Liver (tissue), 9 donors: ENCODE measurements around the gene TMEM50B. TPM values are rescaled to one million over a fixed set of nuclear protein-coding genes. Genes with fewer than 3 reads are reported as not detected.

Experiments used
- DNase-seq: peaks from one replicate; pipeline ENCODE4 v3.0.0-alpha.2; 2017; ENCODE audit warnings: low spot score
- H3K27ac ChIP-seq, 2 donors: one replicate each; pipeline ENCODE4 v1.7.0; 2013; ENCODE audit warnings: inconsistent platforms in 2 of 2, low read length in 2 of 2, control low read depth in 1 of 2, low read depth in 1 of 2, mild to moderate bottlenecking in 1 of 2
- H3K27me3 ChIP-seq, 4 donors: one replicate each; pipeline versions ENCODE4 v1.6.1 to v1.7.0; 2013; ENCODE audit warnings: low read length in 3 of 4, inconsistent platforms in 1 of 4, mild to moderate bottlenecking in 1 of 4, moderate library complexity in 1 of 4; ENCODE audit not compliant: control insufficient read depth in 4 of 4, insufficient read depth in 4 of 4
- H3K36me3 ChIP-seq, 4 donors: one replicate each; pipeline versions ENCODE4 v1.6.1 to v1.7.0; 2013; ENCODE audit warnings: low read length in 3 of 4, mild to moderate bottlenecking in 3 of 4, low read depth in 1 of 4, moderate library complexity in 1 of 4; ENCODE audit not compliant: control insufficient read depth in 4 of 4, insufficient read depth in 3 of 4
- H3K4me1 ChIP-seq, 4 donors: one replicate each; pipeline versions ENCODE4 v1.6.1 to v1.7.0; 2013; ENCODE audit warnings: low read length in 3 of 4, mild to moderate bottlenecking in 3 of 4, moderate library complexity in 1 of 4; ENCODE audit not compliant: control insufficient read depth in 4 of 4, insufficient read depth in 4 of 4
- H3K4me3 ChIP-seq, 3 donors: one replicate each; pipeline versions ENCODE4 v1.6.1 to v1.7.0; 2013; ENCODE audit warnings: low read length in 3 of 3, control low read depth in 1 of 3, low read depth in 1 of 3, mild to moderate bottlenecking in 1 of 3
- H3K9ac ChIP-seq, 2 donors: one replicate each; pipeline ENCODE4 v1.7.0; 2013; ENCODE audit warnings: low read length in 2 of 2, mild to moderate bottlenecking in 2 of 2, moderate library complexity in 2 of 2, control low read depth in 1 of 2, low read depth in 1 of 2
- H3K9me3 ChIP-seq, 4 donors: one replicate each; pipeline versions ENCODE4 v1.6.1 to v1.7.0; 2013; ENCODE audit warnings: low read length in 3 of 4; ENCODE audit not compliant: control insufficient read depth in 4 of 4
- FOXA2 ChIP-seq: IDR thresholded peaks from 2 replicates; pipeline ENCODE4 v1.6.1; 2016; ENCODE audit warnings: antibody characterized with exemption
- GABPA ChIP-seq, 2 donors: IDR thresholded peaks in 1 of 2; conservative IDR thresholded peaks in 1 of 2; 2 replicates each; pipeline ENCODE4 v1.6.1; 2016; ENCODE audit warnings: antibody characterized with exemption in 2 of 2, mild to moderate bottlenecking in 1 of 2, moderate library complexity in 1 of 2
- HNF4A ChIP-seq, 2 donors: conservative IDR thresholded peaks; 2 replicates each; pipeline ENCODE4 v1.6.1; 2016; ENCODE audit warnings: antibody characterized with exemption in 2 of 2, mild to moderate bottlenecking in 2 of 2
- HNF4G ChIP-seq: IDR thresholded peaks from 2 replicates; pipeline ENCODE4 v1.6.1; 2016; ENCODE audit warnings: antibody characterized with exemption
- JUND ChIP-seq, 2 donors: IDR thresholded peaks; 2 replicates each; pipeline ENCODE4 v1.6.1; 2016; ENCODE audit warnings: antibody characterized with exemption in 2 of 2
- NR2F2 ChIP-seq: IDR thresholded peaks from 2 replicates; pipeline ENCODE4 v1.6.1; 2016; ENCODE audit warnings: antibody characterized with exemption
- RAD21 ChIP-seq, 2 donors: IDR thresholded peaks; 2 replicates each; pipeline ENCODE4 v1.6.1; 2016; ENCODE audit warnings: antibody characterized with exemption in 2 of 2, mild to moderate bottlenecking in 2 of 2
- RXRA ChIP-seq, 2 donors: IDR thresholded peaks; 2 replicates each; pipeline ENCODE4 v1.6.1; 2017 to 2018; ENCODE audit warnings: antibody characterized with exemption in 2 of 2, mild to moderate bottlenecking in 1 of 2
- SP1 ChIP-seq: IDR thresholded peaks from 2 replicates; pipeline ENCODE4 v1.6.1; 2018; ENCODE audit warnings: antibody characterized with exemption, mild to moderate bottlenecking
- TAF1 ChIP-seq: conservative IDR thresholded peaks from 2 replicates; pipeline ENCODE4 v1.6.1; 2016; ENCODE audit warnings: antibody characterized with exemption, mild to moderate bottlenecking
- YY1 ChIP-seq: IDR thresholded peaks from 2 replicates; pipeline ENCODE4 v1.6.1; 2016; ENCODE audit warnings: antibody characterized with exemption, mild to moderate bottlenecking
- WGBS: extraction: QIAGEN DNeasy Blood & Tissue Kit; methylation state at CpG from one replicate; pipeline ENCODE4 v1.1.7; 2013; 5-methylcytosine and 5-hydroxymethylcytosine counted together
- polyA plus RNA-seq, 2 donors: library from polyadenylated mRNA; stranded (reverse) in 1 of 2; unstranded in 1 of 2; fragments of 200-250 nt in 1 of 2; fragments of >200 nt in 1 of 2; fragmentation: Nextera tagmentation in 1 of 2; extraction: Ambion mirVana in 1 of 2; gene quantifications; one replicate each; pipeline versions ENCODE4 v1.2.1 to v1.2.3, GENCODE V29; 2013 to 2015
- total RNA-seq, 2 donors: library from RNA; depleted of rRNA; stranded (reverse); fragments of >200 nt; gene quantifications; one replicate each; pipeline ENCODE4 v1.2.3, GENCODE V29; 2014
- TF ChIP-seq, protein P1 (sequence below): IDR thresholded peaks from 2 replicates; pipeline ENCODE4 v1.6.1; 2016; ENCODE audit warnings: antibody characterized with exemption
- TF ChIP-seq, protein P2 (sequence below): IDR thresholded peaks from 2 replicates; pipeline ENCODE4 v1.6.1; 2016; ENCODE audit warnings: antibody characterized with exemption
- TF ChIP-seq, protein P3 (sequence below): IDR thresholded peaks from 2 replicates; pipeline ENCODE4 v1.6.1; 2016; ENCODE audit warnings: antibody characterized with exemption, mild to moderate bottlenecking
- TF ChIP-seq, protein P4 (sequence below): fragments of 150-350 bp; IDR thresholded peaks from 2 replicates; pipeline ENCODE4 v1.5.1; 2017; ENCODE audit warnings: improper control_type of control experiment, low read depth, low read length; ENCODE audit not compliant: missing input control
- TF ChIP-seq, protein P5 (sequence below): IDR thresholded peaks from 2 replicates; pipeline ENCODE4 v1.6.1; 2016; ENCODE audit warnings: antibody characterized with exemption
- donor health status: healthy.
- donor health status: healthy.
- donor health status: healthy.
- donor health status: healthy.
- donor health status: healthy.

The TMEM50B gene
- total and polyA plus RNA-seq, 4 donors = 11.8 to 31.8 (median 29.9) TPM

DNA sequence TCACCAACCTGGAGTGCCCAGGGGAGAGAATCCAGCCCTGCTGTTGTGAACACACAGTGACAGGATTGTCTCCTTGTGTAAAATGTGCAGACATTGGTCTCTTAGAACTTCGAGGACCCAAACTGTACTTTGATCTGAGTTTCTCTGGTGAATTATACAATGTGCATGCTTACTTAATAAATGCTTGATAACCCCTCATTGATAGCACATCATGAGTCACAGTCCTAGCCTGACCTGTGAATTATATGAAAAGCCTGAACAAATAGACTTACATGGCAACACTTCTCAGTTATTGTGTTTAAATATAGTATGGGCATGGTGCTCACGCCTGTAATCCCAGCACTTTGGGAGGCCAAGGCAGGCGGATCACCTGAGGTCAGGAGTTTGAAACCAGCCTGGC lies 53.9 kb downstream of the TMEM50B start:
- WGBS = 78% methylated on average over 3 of the region's 3 CpGs
- Histone ChIP-seq H3K9ac (no peak overlapping the region), H3K9me3 (no peaks in the 10 kb centered on the region), H3K27me3 (no peaks in the 10 kb centered on the region), H3K4me1 (peaks cover 0 to 3% (median 0%) of the 10 kb centered on the region in 4 donors), H3K36me3 (peaks cover 16 to 59% (median 44%) of the 10 kb centered on the region in 4 donors), H3K4me3 (no peak overlapping the region), H3K27ac (no peak overlapping the region)
- no peak for TF ChIP-seq RAD21 (IDR thresholded peaks at IDR 0.05)
- TF ChIP-seq, protein P1, sequence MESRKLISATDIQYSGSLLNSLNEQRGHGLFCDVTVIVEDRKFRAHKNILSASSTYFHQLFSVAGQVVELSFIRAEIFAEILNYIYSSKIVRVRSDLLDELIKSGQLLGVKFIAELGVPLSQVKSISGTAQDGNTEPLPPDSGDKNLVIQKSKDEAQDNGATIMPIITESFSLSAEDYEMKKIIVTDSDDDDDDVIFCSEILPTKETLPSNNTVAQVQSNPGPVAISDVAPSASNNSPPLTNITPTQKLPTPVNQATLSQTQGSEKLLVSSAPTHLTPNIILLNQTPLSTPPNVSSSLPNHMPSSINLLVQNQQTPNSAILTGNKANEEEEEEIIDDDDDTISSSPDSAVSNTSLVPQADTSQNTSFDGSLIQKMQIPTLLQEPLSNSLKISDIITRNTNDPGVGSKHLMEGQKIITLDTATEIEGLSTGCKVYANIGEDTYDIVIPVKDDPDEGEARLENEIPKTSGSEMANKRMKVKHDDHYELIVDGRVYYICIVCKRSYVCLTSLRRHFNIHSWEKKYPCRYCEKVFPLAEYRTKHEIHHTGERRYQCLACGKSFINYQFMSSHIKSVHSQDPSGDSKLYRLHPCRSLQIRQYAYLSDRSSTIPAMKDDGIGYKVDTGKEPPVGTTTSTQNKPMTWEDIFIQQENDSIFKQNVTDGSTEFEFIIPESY = no peak
- TF ChIP-seq, protein P2, sequence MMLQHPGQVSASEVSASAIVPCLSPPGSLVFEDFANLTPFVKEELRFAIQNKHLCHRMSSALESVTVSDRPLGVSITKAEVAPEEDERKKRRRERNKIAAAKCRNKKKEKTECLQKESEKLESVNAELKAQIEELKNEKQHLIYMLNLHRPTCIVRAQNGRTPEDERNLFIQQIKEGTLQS = no peak
- TF ChIP-seq, protein P3, sequence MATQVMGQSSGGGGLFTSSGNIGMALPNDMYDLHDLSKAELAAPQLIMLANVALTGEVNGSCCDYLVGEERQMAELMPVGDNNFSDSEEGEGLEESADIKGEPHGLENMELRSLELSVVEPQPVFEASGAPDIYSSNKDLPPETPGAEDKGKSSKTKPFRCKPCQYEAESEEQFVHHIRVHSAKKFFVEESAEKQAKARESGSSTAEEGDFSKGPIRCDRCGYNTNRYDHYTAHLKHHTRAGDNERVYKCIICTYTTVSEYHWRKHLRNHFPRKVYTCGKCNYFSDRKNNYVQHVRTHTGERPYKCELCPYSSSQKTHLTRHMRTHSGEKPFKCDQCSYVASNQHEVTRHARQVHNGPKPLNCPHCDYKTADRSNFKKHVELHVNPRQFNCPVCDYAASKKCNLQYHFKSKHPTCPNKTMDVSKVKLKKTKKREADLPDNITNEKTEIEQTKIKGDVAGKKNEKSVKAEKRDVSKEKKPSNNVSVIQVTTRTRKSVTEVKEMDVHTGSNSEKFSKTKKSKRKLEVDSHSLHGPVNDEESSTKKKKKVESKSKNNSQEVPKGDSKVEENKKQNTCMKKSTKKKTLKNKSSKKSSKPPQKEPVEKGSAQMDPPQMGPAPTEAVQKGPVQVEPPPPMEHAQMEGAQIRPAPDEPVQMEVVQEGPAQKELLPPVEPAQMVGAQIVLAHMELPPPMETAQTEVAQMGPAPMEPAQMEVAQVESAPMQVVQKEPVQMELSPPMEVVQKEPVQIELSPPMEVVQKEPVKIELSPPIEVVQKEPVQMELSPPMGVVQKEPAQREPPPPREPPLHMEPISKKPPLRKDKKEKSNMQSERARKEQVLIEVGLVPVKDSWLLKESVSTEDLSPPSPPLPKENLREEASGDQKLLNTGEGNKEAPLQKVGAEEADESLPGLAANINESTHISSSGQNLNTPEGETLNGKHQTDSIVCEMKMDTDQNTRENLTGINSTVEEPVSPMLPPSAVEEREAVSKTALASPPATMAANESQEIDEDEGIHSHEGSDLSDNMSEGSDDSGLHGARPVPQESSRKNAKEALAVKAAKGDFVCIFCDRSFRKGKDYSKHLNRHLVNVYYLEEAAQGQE = no peak
- no peak for TF ChIP-seq JUND (IDR thresholded peaks at IDR 0.05)
- TF ChIP-seq, protein P4, sequence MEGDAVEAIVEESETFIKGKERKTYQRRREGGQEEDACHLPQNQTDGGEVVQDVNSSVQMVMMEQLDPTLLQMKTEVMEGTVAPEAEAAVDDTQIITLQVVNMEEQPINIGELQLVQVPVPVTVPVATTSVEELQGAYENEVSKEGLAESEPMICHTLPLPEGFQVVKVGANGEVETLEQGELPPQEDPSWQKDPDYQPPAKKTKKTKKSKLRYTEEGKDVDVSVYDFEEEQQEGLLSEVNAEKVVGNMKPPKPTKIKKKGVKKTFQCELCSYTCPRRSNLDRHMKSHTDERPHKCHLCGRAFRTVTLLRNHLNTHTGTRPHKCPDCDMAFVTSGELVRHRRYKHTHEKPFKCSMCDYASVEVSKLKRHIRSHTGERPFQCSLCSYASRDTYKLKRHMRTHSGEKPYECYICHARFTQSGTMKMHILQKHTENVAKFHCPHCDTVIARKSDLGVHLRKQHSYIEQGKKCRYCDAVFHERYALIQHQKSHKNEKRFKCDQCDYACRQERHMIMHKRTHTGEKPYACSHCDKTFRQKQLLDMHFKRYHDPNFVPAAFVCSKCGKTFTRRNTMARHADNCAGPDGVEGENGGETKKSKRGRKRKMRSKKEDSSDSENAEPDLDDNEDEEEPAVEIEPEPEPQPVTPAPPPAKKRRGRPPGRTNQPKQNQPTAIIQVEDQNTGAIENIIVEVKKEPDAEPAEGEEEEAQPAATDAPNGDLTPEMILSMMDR = no peak
- TF ChIP-seq SP1 = no peak
- TF ChIP-seq GABPA (IDR thresholded peaks at IDR 0.05 in 1 of 2, conservative IDR thresholded peaks at IDR 0.05 in 1 of 2) = no peak
- no peak for TF ChIP-seq TAF1
- no peak for TF ChIP-seq HNF4G
- TF ChIP-seq NR2F2 = no peak
- TF ChIP-seq HNF4A (conservative IDR thresholded peaks at IDR 0.05) = no peak
- no peak for TF ChIP-seq YY1
- no peak for TF ChIP-seq RXRA (IDR thresholded peaks at IDR 0.05)
- TF ChIP-seq, protein P5, sequence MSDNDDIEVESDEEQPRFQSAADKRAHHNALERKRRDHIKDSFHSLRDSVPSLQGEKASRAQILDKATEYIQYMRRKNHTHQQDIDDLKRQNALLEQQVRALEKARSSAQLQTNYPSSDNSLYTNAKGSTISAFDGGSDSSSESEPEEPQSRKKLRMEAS = no peak
- TF ChIP-seq FOXA2 = no peak
- no peak for DNase-seq

DNA sequence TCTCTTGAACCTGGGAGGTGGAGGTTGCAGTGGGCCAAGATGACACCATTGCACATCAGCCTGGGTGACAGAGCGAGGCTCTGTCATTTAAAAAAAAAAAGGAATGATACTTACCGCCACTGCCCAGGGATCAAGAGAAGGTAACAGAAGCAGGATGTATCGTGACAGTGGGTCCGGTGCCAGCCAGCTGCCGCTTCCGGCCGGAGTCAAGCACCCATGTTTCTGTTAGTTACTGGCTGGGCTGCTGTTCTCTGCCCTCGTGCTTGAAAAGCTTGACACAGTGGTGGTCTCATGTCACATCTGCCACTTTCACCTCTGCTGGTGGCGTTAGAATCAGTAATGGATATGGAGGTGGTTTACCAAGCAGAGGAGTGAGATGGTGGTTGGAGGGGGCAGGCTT lies 55.6 kb downstream of the TMEM50B start:
- WGBS = 95% methylated on average over 9 of the region's 9 CpGs
- Histone ChIP-seq H3K27ac (no peak overlapping the region), H3K9me3 (no peaks in the 10 kb centered on the region), H3K4me3 (no peak overlapping the region), H3K9ac (no peak overlapping the region), H3K36me3 (peaks cover 12 to 64% (median 41%) of the 10 kb centered on the region in 4 donors), H3K27me3 (no peaks in the 10 kb centered on the region), H3K4me1 (peaks cover 0 to 3% (median 0%) of the 10 kb centered on the region in 4 donors)
- DNase-seq = no peak
- TF ChIP-seq GABPA (IDR thresholded peaks at IDR 0.05 in 1 of 2, conservative IDR thresholded peaks at IDR 0.05 in 1 of 2) (no peak), TAF1 (no peak), RAD21 (IDR thresholded peaks at IDR 0.05) (no peak), JUND (IDR thresholded peaks at IDR 0.05) (no peak), FOXA2 (no peak), YY1 (no peak)
- TF ChIP-seq, protein P3 = no peak
- TF ChIP-seq, protein P2 = no peak
- TF ChIP-seq, protein P4 = no peak
- TF ChIP-seq, protein P5 = no peak
